Sigmoid colon (tissue), 3 donors: ENCODE measurements around the gene MRPL4.

Source experiments
- POLR2A ChIP-seq, 2 donors: fragments of 450-650 bp; IDR thresholded peaks; one replicate each; pipeline ENCODE4 v1.6.1; 2016; ENCODE audit warnings: antibody characterized with exemption in 2 of 2, mild to moderate bottlenecking in 2 of 2, moderate library complexity in 2 of 2
- TF ChIP-seq, protein P1 (sequence below), 4 experiments: fragments of 450-650 bp in 3 of 4; fragments of 200-600 bp in 1 of 4; IDR thresholded peaks; one replicate each; pipeline ENCODE4 v1.5.1; 2016 to 2019; ENCODE audit warnings: antibody characterized with exemption in 4 of 4, mild to moderate bottlenecking in 3 of 4, moderate library complexity in 2 of 4

DNA sequence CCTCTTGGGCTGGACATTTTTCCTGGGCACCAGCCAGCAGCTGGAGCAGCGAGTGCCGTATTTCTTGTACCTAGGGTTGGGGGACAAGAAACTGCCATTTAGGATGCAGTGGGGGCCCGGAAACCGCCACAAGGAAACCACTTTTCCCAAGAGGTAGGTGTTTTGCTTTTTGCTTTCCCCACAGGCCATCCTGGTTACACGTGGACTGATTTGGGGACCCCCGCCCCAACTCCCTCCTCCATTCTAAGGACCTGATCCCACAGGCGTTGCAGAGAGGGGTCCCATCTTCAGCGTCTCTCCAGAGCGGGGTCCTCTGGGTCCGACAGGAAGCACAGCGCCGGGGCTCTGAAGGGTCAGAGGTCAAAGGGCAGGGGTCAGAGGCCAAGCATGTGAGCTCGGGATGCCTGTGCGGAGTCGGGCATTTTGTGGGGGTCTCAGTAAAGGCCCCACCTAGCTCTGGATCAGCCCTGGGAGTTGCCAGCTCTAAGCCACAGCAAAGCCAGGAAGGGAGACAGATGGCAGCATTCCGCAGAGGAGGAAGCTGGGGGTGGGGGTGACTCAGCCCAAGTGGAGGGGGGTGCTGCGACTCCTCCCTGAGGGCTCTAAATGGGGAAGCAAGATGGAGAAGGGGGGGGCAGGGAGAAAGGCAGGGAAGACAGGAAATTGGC is 53.3 kb downstream of the MRPL4 start:
- no peak for TF ChIP-seq POLR2A (IDR thresholded peaks at IDR 0.05)
- TF ChIP-seq, protein P1, sequence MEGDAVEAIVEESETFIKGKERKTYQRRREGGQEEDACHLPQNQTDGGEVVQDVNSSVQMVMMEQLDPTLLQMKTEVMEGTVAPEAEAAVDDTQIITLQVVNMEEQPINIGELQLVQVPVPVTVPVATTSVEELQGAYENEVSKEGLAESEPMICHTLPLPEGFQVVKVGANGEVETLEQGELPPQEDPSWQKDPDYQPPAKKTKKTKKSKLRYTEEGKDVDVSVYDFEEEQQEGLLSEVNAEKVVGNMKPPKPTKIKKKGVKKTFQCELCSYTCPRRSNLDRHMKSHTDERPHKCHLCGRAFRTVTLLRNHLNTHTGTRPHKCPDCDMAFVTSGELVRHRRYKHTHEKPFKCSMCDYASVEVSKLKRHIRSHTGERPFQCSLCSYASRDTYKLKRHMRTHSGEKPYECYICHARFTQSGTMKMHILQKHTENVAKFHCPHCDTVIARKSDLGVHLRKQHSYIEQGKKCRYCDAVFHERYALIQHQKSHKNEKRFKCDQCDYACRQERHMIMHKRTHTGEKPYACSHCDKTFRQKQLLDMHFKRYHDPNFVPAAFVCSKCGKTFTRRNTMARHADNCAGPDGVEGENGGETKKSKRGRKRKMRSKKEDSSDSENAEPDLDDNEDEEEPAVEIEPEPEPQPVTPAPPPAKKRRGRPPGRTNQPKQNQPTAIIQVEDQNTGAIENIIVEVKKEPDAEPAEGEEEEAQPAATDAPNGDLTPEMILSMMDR (IDR thresholded peaks at IDR 0.05) = no peak
